ENCODE data around the gene MYO18B.
A peak's percentile ranks its signal among the peaks of the same experiment; 100 is the strongest.
"Not testable (repeated sequence)": the region's sequence is repeated elsewhere in the genome, so short reads cannot be mapped to it uniquely, and the experiment has no call there.

Gene MYO18B

GRCh38 chr22:25969286-25969685 is 227.3 kb downstream of the MYO18B start:
- no peak overlapping the region for H3K4me3 Mint-ChIP-seq
- H3K9me3 Mint-ChIP-seq (ENCODE audit: low read depth): no peaks in the 10 kb centered on the region
- no peaks in the 10 kb centered on the region for H3K27me3 Mint-ChIP-seq
- H3K36me3 Mint-ChIP-seq: no peaks in the 10 kb centered on the region
- H3K27ac Mint-ChIP-seq: no peak overlapping the region
- H3K4me1 Mint-ChIP-seq (ENCODE audit: low read depth): peaks cover 16% of the 10 kb centered on the region

GRCh38 chr22:25969901-25970300 is 227.9 kb downstream of the MYO18B start:
- Mint-ChIP-seq H3K27ac (no peak overlapping the region), H3K9me3 (ENCODE audit: low read depth) (no peaks in the 10 kb centered on the region), H3K36me3 (no peaks in the 10 kb centered on the region), H3K4me1 (ENCODE audit: low read depth) (peaks cover 16% of the 10 kb centered on the region), H3K27me3 (no peaks in the 10 kb centered on the region), H3K4me3 (no peak overlapping the region)

- Mint-ChIP-seq H3K9me3 (ENCODE audit: low read depth) (no peaks in the 10 kb centered on the region), H3K27ac (no peak overlapping the region), H3K4me3 (no peak overlapping the region), H3K27me3 (no peaks in the 10 kb centered on the region), H3K4me1 (ENCODE audit: low read depth) (peaks cover 16% of the 10 kb centered on the region), H3K36me3 (no peaks in the 10 kb centered on the region)
Measured at GRCh38 chr22:25970374-25970911, 228.5 kb downstream of the MYO18B start.

- Mint-ChIP-seq H3K27me3 (no peaks in the 10 kb centered on the region), H3K4me1 (ENCODE audit: low read depth) (peaks cover 12% of the 10 kb centered on the region), H3K36me3 (no peaks in the 10 kb centered on the region), H3K27ac (no peak overlapping the region), H3K9me3 (ENCODE audit: low read depth) (no peaks in the 10 kb centered on the region), H3K4me3 (no peak overlapping the region)
Measured at GRCh38 chr22:25970999-25971811, 229.2 kb downstream of the MYO18B start.

- Mint-ChIP-seq H3K4me3 (no peak overlapping the region), H3K27ac (no peak overlapping the region), H3K36me3 (no peaks in the 10 kb centered on the region), H3K27me3 (no peaks in the 10 kb centered on the region), H3K4me1 (ENCODE audit: low read depth) (peaks cover under 1% of the 10 kb centered on the region), H3K9me3 (ENCODE audit: low read depth) (no peaks in the 10 kb centered on the region)
Measured at GRCh38 chr22:25972397-25972796, 230.4 kb downstream of the MYO18B start.

GRCh38 chr22:25976356-25976755 is 234.4 kb downstream of the MYO18B start:
- H3K36me3 Mint-ChIP-seq: no peaks in the 10 kb centered on the region
- H3K27ac Mint-ChIP-seq: no peak overlapping the region
- no peaks in the 10 kb centered on the region for H3K4me1 Mint-ChIP-seq (ENCODE audit: low read depth)

GRCh38 chr22:25979968-25980367 is 238.0 kb downstream of the MYO18B start:
- H3K4me3 Mint-ChIP-seq: no peak overlapping the region
- H3K36me3 Mint-ChIP-seq: no peaks in the 10 kb centered on the region
- peaks cover 4% of the 10 kb centered on the region for H3K27me3 Mint-ChIP-seq
- H3K27ac Mint-ChIP-seq: no peak overlapping the region
- no peaks in the 10 kb centered on the region for H3K4me1 Mint-ChIP-seq (ENCODE audit: low read depth)
- no peaks in the 10 kb centered on the region for H3K9me3 Mint-ChIP-seq (ENCODE audit: low read depth)

More at GRCh38 chr22:25976356-25976755, 234.4 kb downstream of the MYO18B start:
- Mint-ChIP-seq H3K9me3 (ENCODE audit: low read depth) (no peaks in the 10 kb centered on the region), H3K4me3 (no peak overlapping the region), H3K27me3 (peaks cover 2% of the 10 kb centered on the region)

- H3K9me3 Mint-ChIP-seq (ENCODE audit: low read depth); H3K27me3 Mint-ChIP-seq; H3K27ac Mint-ChIP-seq: not testable (repeated sequence)
Measured at GRCh38 chr22:25984911-25985310, 242.9 kb downstream of the MYO18B start.

GRCh38 chr22:25987948-25988347 is 246.0 kb downstream of the MYO18B start:
- peak overlapping the region; percentile 72 for H3K4me3 Mint-ChIP-seq
- H3K27ac Mint-ChIP-seq: peak overlapping the region; percentile 62
- no peaks in the 10 kb centered on the region for H3K36me3 Mint-ChIP-seq
- H3K27me3 Mint-ChIP-seq: no peaks in the 10 kb centered on the region
- no peaks in the 10 kb centered on the region for H3K9me3 Mint-ChIP-seq (ENCODE audit: low read depth)
- H3K4me1 Mint-ChIP-seq (ENCODE audit: low read depth): peaks cover 8% of the 10 kb centered on the region

More at GRCh38 chr22:25984911-25985310, 242.9 kb downstream of the MYO18B start:
- H3K4me1 Mint-ChIP-seq (ENCODE audit: low read depth); H3K36me3 Mint-ChIP-seq; H3K4me3 Mint-ChIP-seq: not testable (repeated sequence)

- H3K27ac Mint-ChIP-seq: no peak overlapping the region
- no peaks in the 10 kb centered on the region for H3K9me3 Mint-ChIP-seq (ENCODE audit: low read depth)
- H3K36me3 Mint-ChIP-seq: no peaks in the 10 kb centered on the region
Measured at GRCh38 chr22:25990940-25991339, 249.0 kb downstream of the MYO18B start.

GRCh38 chr22:25992331-25992730 is 250.3 kb downstream of the MYO18B start:
- Mint-ChIP-seq H3K36me3 (no peaks in the 10 kb centered on the region), H3K4me3 (no peak overlapping the region), H3K9me3 (ENCODE audit: low read depth) (no peaks in the 10 kb centered on the region), H3K27me3 (peaks cover 10% of the 10 kb centered on the region), H3K27ac (no peak overlapping the region), H3K4me1 (ENCODE audit: low read depth) (peaks cover 8% of the 10 kb centered on the region)

More at GRCh38 chr22:25990940-25991339, 249.0 kb downstream of the MYO18B start:
- Mint-ChIP-seq H3K4me1 (ENCODE audit: low read depth) (peaks cover 8% of the 10 kb centered on the region), H3K4me3 (no peak overlapping the region), H3K27me3 (peaks cover 6% of the 10 kb centered on the region)

- Mint-ChIP-seq H3K27ac (no peak overlapping the region), H3K9me3 (ENCODE audit: low read depth) (no peaks in the 10 kb centered on the region), H3K36me3 (no peaks in the 10 kb centered on the region), H3K27me3 (peaks cover 13% of the 10 kb centered on the region), H3K4me3 (no peak overlapping the region), H3K4me1 (ENCODE audit: low read depth) (no peaks in the 10 kb centered on the region)
Measured at GRCh38 chr22:25996669-25997068, 254.7 kb downstream of the MYO18B start.

- H3K9me3 Mint-ChIP-seq (ENCODE audit: low read depth): no peaks in the 10 kb centered on the region
- H3K4me3 Mint-ChIP-seq: no peak overlapping the region
- H3K4me1 Mint-ChIP-seq (ENCODE audit: low read depth): no peaks in the 10 kb centered on the region
- peaks cover 13% of the 10 kb centered on the region for H3K27me3 Mint-ChIP-seq
- H3K27ac Mint-ChIP-seq: no peak overlapping the region
- no peaks in the 10 kb centered on the region for H3K36me3 Mint-ChIP-seq
Measured at GRCh38 chr22:25997886-25998775, 256.1 kb downstream of the MYO18B start.

- peaks cover 3% of the 10 kb centered on the region for H3K27me3 Mint-ChIP-seq
Measured at GRCh38 chr22:26002456-26002855, 260.5 kb downstream of the MYO18B start.

GRCh38 chr22:26004477-26004876 is 262.5 kb downstream of the MYO18B start:
- H3K4me1 Mint-ChIP-seq (ENCODE audit: low read depth): no peaks in the 10 kb centered on the region
- H3K27me3 Mint-ChIP-seq: peaks cover 4% of the 10 kb centered on the region
- H3K27ac Mint-ChIP-seq: no peak overlapping the region
- H3K4me3 Mint-ChIP-seq: no peak overlapping the region
- H3K36me3 Mint-ChIP-seq: no peaks in the 10 kb centered on the region
- H3K9me3 Mint-ChIP-seq (ENCODE audit: low read depth): no peaks in the 10 kb centered on the region

More at GRCh38 chr22:26002456-26002855, 260.5 kb downstream of the MYO18B start:
- Mint-ChIP-seq H3K4me3 (no peak overlapping the region), H3K36me3 (no peaks in the 10 kb centered on the region), H3K9me3 (ENCODE audit: low read depth) (no peaks in the 10 kb centered on the region), H3K27ac (no peak overlapping the region), H3K4me1 (ENCODE audit: low read depth) (no peaks in the 10 kb centered on the region)

Measured in activated naive CD8-positive, alpha-beta T cell (primary cell).